K562 (cell line): ENCODE data around the gene PLEKHM3. TPM values are rescaled to one million over a fixed set of nuclear protein-coding genes. Genes with fewer than 3 reads are reported as not detected.

Experiments
- ATAC-seq: fragments of 200-7000 bp; cut with Tn5 transposase; 3 replicates; pipeline ENCODE4 v1.9.1; 2020; ENCODE audit warnings: moderate library complexity
- BruUV-seq: library from RNA; stranded (reverse); fragments of 400-500 nt; replicated peaks from 2 replicates; lab custom pipeline; 2021; lab: Mats Ljungman, UMichigan
- CTCF ChIA-PET: fragments of 300-600 bp; formaldehyde crosslinking; extraction: SDS; loops from one replicate; lab custom pipeline; 2021; ENCODE audit warnings: low intra/inter-chr PET ratio; lab: Yijun Ruan, JAX
- POLR2A ChIA-PET: fragments of 300-600, 350-650 bp; sonication (Branson Sonifier 250); formaldehyde crosslinking; extraction: SDS; loops from one replicate; lab custom pipeline; 2021; ENCODE audit warnings: antibody characterized with exemption, inconsistent platforms; lab: Yijun Ruan, JAX
- DNase-seq, 4 experiments: peaks; one replicate each; pipeline versions ENCODE4 v3.0.0 to v3.0.0-alpha.2; 2011 to 2018; ENCODE audit warnings: low spot score in 3 of 4, mixed read lengths in 3 of 4; ENCODE audit errors: extremely low read depth in 1 of 4
- FAIRE-seq: peaks from 2 replicates; lab custom pipeline; 2011; peaks lifted over from hg19 to GRCh38; lab: Jason Lieb, UNC
- H2AFZ ChIP-seq: 2 replicates; pipeline ENCODE4 v1.6.0; 2011; ENCODE audit warnings: low read depth, low read length, control low read depth, inconsistent platforms
- H3K27ac ChIP-seq: fragments of 200-600 bp; 3 replicates; pipeline ENCODE4 v1.8.0; 2011; ENCODE audit warnings: low read depth, mild to moderate bottlenecking, control low read depth, inconsistent platforms, low read length, moderate library complexity, mixed read lengths; ENCODE audit errors: extremely low read depth
- H3K27me3 ChIP-seq, 2 experiments: fragments of 300-600 bp in 1 of 2; 2 replicates in 1 of 2; 3 replicates in 1 of 2; pipeline versions ENCODE4 v1.6.0 to v1.8.0; 2011; ENCODE audit warnings: inconsistent platforms in 2 of 2, low read length in 2 of 2, mild to moderate bottlenecking in 1 of 2, mixed read lengths in 1 of 2, moderate library complexity in 1 of 2; ENCODE audit not compliant: control insufficient read depth in 2 of 2, insufficient read depth in 2 of 2
- H3K36me3 ChIP-seq: fragments of 300-600 bp; 3 replicates; pipeline ENCODE4 v1.8.0; 2011; ENCODE audit warnings: mild to moderate bottlenecking, low read length, inconsistent platforms; ENCODE audit not compliant: control insufficient read depth, insufficient read depth
- H3K4me1 ChIP-seq, 2 experiments: fragments of 200-600 bp in 1 of 2; replicated peaks in 1 of 2; 2 replicates in 1 of 2; 3 replicates in 1 of 2; pipeline versions ENCODE4 v1.5.1 to v1.8.0; 2011; ENCODE audit warnings: inconsistent platforms in 2 of 2, low read length in 2 of 2, mild to moderate bottlenecking in 1 of 2, mixed read lengths in 1 of 2, moderate library complexity in 1 of 2; ENCODE audit not compliant: control insufficient read depth in 2 of 2, insufficient read depth in 2 of 2
- H3K4me2 ChIP-seq: 2 replicates; pipeline ENCODE4 v1.6.1; 2011; ENCODE audit warnings: low read length, control low read depth, inconsistent platforms, mixed read lengths; ENCODE audit not compliant: insufficient read depth
- H3K4me3 ChIP-seq: fragments of 200-600 bp; sonication (generic), shearing (Covaris generic); 2 replicates; pipeline ENCODE4 v1.5.1; 2016; ENCODE audit warnings: control low read depth, inconsistent platforms
- H3K79me2 ChIP-seq: fragments of 200-600 bp; 3 replicates; pipeline ENCODE4 v1.8.0; 2011; ENCODE audit warnings: low read length, inconsistent platforms; ENCODE audit not compliant: control insufficient read depth, insufficient read depth
- H3K9ac ChIP-seq, 2 experiments: 2 replicates each; pipeline versions ENCODE4 v1.6.0 to v1.6.1; 2011; ENCODE audit warnings: low read depth in 2 of 2, low read length in 2 of 2, control low read depth in 1 of 2, inconsistent platforms in 1 of 2, mild to moderate bottlenecking in 1 of 2, mixed read lengths in 1 of 2; ENCODE audit not compliant: insufficient read depth in 1 of 2
- H3K9me1 ChIP-seq: one replicate; pipeline ENCODE4 v1.6.0; 2011; ENCODE audit warnings: inconsistent platforms, mild to moderate bottlenecking, low read length, moderate library complexity; ENCODE audit not compliant: control insufficient read depth, insufficient read depth
- H3K9me3 ChIP-seq: replicated peaks from 2 replicates; pipeline ENCODE4 v1.5.1; 2011; ENCODE audit warnings: low read depth, low read length, inconsistent platforms; ENCODE audit not compliant: control insufficient read depth, insufficient read depth
- H4K20me1 ChIP-seq: replicated peaks from 2 replicates; pipeline ENCODE4 v1.6.1; 2011; ENCODE audit warnings: low read length, inconsistent platforms, mixed read lengths; ENCODE audit not compliant: control insufficient read depth, insufficient read depth
- ETS1 ChIP-seq: conservative IDR thresholded peaks from 2 replicates; pipeline ENCODE4 v1.6.1; 2011; ENCODE audit warnings: low read depth, mild to moderate bottlenecking, low read length; ENCODE audit not compliant: control insufficient read depth
- HES1 ChIP-seq: fragments of 450-650 bp; IDR thresholded peaks from 2 replicates; pipeline ENCODE4 v1.6.1; 2016; ENCODE audit warnings: low read depth, mild to moderate bottlenecking, moderate library complexity
- JUN ChIP-seq, 2 experiments: sonication (generic) in 1 of 2; formaldehyde crosslinking in 1 of 2; IDR thresholded peaks; 2 replicates each; pipeline versions ENCODE4 v1.6.1 to v1.8.0; 2012 to 2022; ENCODE audit warnings: borderline replicate concordance in 2 of 2, mild to moderate bottlenecking in 2 of 2, improper control_type of control experiment in 1 of 2, low read depth in 1 of 2, low read length in 1 of 2, missing genetic modification reagents in 1 of 2
- NCOA1 ChIP-seq: fragments of 450-650 bp; IDR thresholded peaks from 2 replicates; pipeline ENCODE4 v1.6.1; 2016; ENCODE audit warnings: low read depth
- PHF8 ChIP-seq: fragments of 200-600 bp; sonication (generic); IDR thresholded peaks from 2 replicates; pipeline ENCODE4 v1.6.1; 2012; ENCODE audit warnings: mixed run types, mild to moderate bottlenecking, inconsistent platforms, low read length, moderate library complexity, borderline replicate concordance
- RFX1 ChIP-seq: fragments of 450-650 bp; IDR thresholded peaks from 2 replicates; pipeline ENCODE4 v1.6.1; 2016; ENCODE audit warnings: mild to moderate bottlenecking, moderate library complexity
- SMAD4 ChIP-seq: fragments of 250-450 bp; sonication (Bioruptor Pico); conservative IDR thresholded peaks from 2 replicates; pipeline ENCODE4 v1.8.0; 2021; ENCODE audit warnings: inconsistent platforms, mild to moderate bottlenecking, moderate library complexity
- TFAP4 ChIP-seq: sonication (generic); formaldehyde crosslinking; IDR thresholded peaks from 2 replicates; pipeline ENCODE4 v1.8.0; 2022; ENCODE audit warnings: missing genetic modification reagents, mild to moderate bottlenecking, moderate library complexity, borderline replicate concordance
- ZKSCAN8 ChIP-seq: fragments of 200-800 bp; sonication (Bioruptor generic); IDR thresholded peaks from 2 replicates; pipeline ENCODE4 v1.6.1; 2016; ENCODE audit warnings: missing genetic modification characterization, missing compliant biosample characterization
- ZNF280B ChIP-seq: fragments of 250-450 bp; sonication (Bioruptor Pico); IDR thresholded peaks from 2 replicates; pipeline ENCODE4 v1.5.1; 2021; ENCODE audit warnings: mild to moderate bottlenecking
- ZNF717 ChIP-seq: fragments of 250-450 bp; sonication (Bioruptor Pico); IDR thresholded peaks from 2 replicates; pipeline ENCODE4 v1.5.0; 2021
- ZNF778 ChIP-seq: fragments of 450-650 bp; formaldehyde crosslinking; IDR thresholded peaks from 2 replicates; pipeline ENCODE4 v1.4.0; 2020; ENCODE audit warnings: mild to moderate bottlenecking, moderate library complexity
- WGBS: fragments of 100-300 bp; shearing (Covaris generic); methylation state at CpG from one replicate; pipeline ENCODE4 v1.1.6; 2016; ENCODE audit warnings: low coverage, mixed read lengths; ENCODE audit not compliant: insufficient coverage; ENCODE audit errors: missing lambda C conversion rate; 5-methylcytosine and 5-hydroxymethylcytosine counted together
- in situ Hi-C: fragments of 300-500 bp; cut with MboI; formaldehyde crosslinking; loops from 4 replicates; pipeline ENCODE4 v1.15.0; 2018; ENCODE audit warnings: inconsistent platforms, mixed read lengths
- intact Hi-C: fragments of 100-400 bp; cut with micrococcal nuclease; formaldehyde crosslinking; loops from 2 replicates; pipeline ENCODE4 v1.14.2; 2022
- polyA plus RNA-seq, 8 experiments: library from polyadenylated mRNA; depleted of rRNA in 4 of 8; stranded (reverse) in 5 of 8; unstranded in 3 of 8; fragments of >200 nt; fragmentation: Nextera tagmentation in 2 of 8; fragmentation: Illumina TruSeq in 1 of 8; extraction: Ambion mirVana in 2 of 8; extraction: Trizol in 1 of 8; gene quantifications; 2 replicates each; pipeline versions ENCODE4 v1.2.1 to v1.2.3, GENCODE V29; 2011 to 2014; ENCODE audit warnings: inconsistent platforms in 1 of 8, missing spikeins in 1 of 8
- total RNA-seq, 7 experiments: library from RNA; depleted of rRNA in 6 of 7; stranded (reverse); fragments of >200 nt in 6 of 7; fragmentation: Illumina TruSeq in 2 of 7; extraction: Trizol in 2 of 7; gene quantifications; 2 replicates each; pipeline versions ENCODE4 v1.2.1 to v1.2.3, GENCODE V29; 2011 to 2021; ENCODE audit warnings: low replicate concordance in 1 of 7

The PLEKHM3 gene
- total and polyA plus RNA-seq, 9 of the 15 experiments (the other 6 are each of a cell fraction or from before 2014, with no cell fraction given), result 0.24 to 1.6 (median 1.0) TPM

- TF ChIP-seq ZKSCAN8 (CRISPR knock-in tag), result no peak
- no peak for TF ChIP-seq TFAP4 (CRISPR knock-in tag)
Measured at GRCh38 chr2:207871506-207871905, 153.8 kb downstream of the PLEKHM3 start (continued).

- H3K4me2 ChIP-seq, result no peak overlapping the region
- no peak overlapping the region for H2AFZ ChIP-seq
- no peaks in the 10 kb centered on the region for H3K36me3 ChIP-seq
- H3K9me1 ChIP-seq, result no peaks in the 10 kb centered on the region
- POLR2A ChIA-PET, result interaction anchor here (0.7 kb wide), 1 partner anchor 91 kb away, joined by 3 read pairs; no protein-coding TSS in a partner anchor
- in situ Hi-C loops (no loop called here), intact Hi-C loops (no loop called here)
- no peaks in the 10 kb centered on the region for H3K27me3 ChIP-seq
- 45% methylated on average over 4 of the region's 4 CpGs for WGBS
- no peak overlapping the region for H3K27ac ChIP-seq
- CTCF ChIA-PET, result no interaction called here
- H3K9ac ChIP-seq, result no peak overlapping the region
- DNase-seq (no peak), FAIRE-seq (no peak), ATAC-seq (no peak)
- H4K20me1 ChIP-seq, result no peaks in the 10 kb centered on the region
- H3K79me2 ChIP-seq, result no peaks in the 10 kb centered on the region
- H3K4me1 ChIP-seq, result 0 out of 5 replicates have a peak, but pooled peaks cover 0 to 2% of the 10 kb centered on the region in 2 experiments
- H3K4me3 ChIP-seq, result no peak overlapping the region
- H3K9me3 ChIP-seq, result no peaks in the 10 kb centered on the region
- TF ChIP-seq NCOA1, result no peak
- TF ChIP-seq ZNF717 (CRISPR knock-in tag), result no peak
- no peak for TF ChIP-seq RFX1
- TF ChIP-seq SMAD4 (CRISPR knock-in tag), result no peak
- no peak for TF ChIP-seq JUN (IDR thresholded peaks at IDR 0.05; ENCODE audit: borderline replicate concordance, low read depth, low read length)
- no peak for TF ChIP-seq JUN (CRISPR knock-in tag; IDR thresholded peaks at IDR 0.05; ENCODE audit: borderline replicate concordance)
- no peak for TF ChIP-seq ETS1
- no peak for TF ChIP-seq PHF8
- TF ChIP-seq HES1, result no peak
- no peak for TF ChIP-seq ZNF778 (CRISPR knock-in tag)
- TF ChIP-seq ZNF280B (CRISPR knock-in tag), result no peak
- no TSS peak for BruUV-seq
Measured at GRCh38 chr2:207870814-207871213, 154.5 kb downstream of the PLEKHM3 start.
